Suppressor macrophage (primary cell): ENCODE data around the gene PDE3A.
A peak's percentile ranks its signal among the peaks of the same experiment; 100 is the strongest.

Experiments
- DNase-seq, 4 experiments: peaks; one replicate each; pipeline ENCODE4 v3.0.0-alpha.2; 2020 to 2022

The PDE3A gene

GRCh38 chr12:20424841-20425240 is 56.5 kb downstream of the PDE3A start:
- DNase-seq, result no peak

- DNase-seq, result no peak
These were observed 57.9 kb downstream of the PDE3A start for GRCh38 chr12:20426191-20426590.

GRCh38 chr12:20426957-20427356 is 58.6 kb downstream of the PDE3A start:
- DNase-seq, result no peak

- no peak for DNase-seq
These were observed 61.5 kb downstream of the PDE3A start for GRCh38 chr12:20429852-20430251.

- DNase-seq, result no peak
These were observed 64.0 kb downstream of the PDE3A start for GRCh38 chr12:20432290-20432689.

- DNase-seq, result no peak
These were observed 66.7 kb downstream of the PDE3A start for GRCh38 chr12:20434996-20435395.

- no peak for DNase-seq
These were observed 68.0 kb downstream of the PDE3A start for GRCh38 chr12:20436316-20436715.

GRCh38 chr12:20438299-20438779 is 70.0 kb downstream of the PDE3A start:
- no peak for DNase-seq

- peak; percentile 6 to 59 (median 32) for DNase-seq
These were observed 71.3 kb downstream of the PDE3A start for GRCh38 chr12:20439626-20440025.

GRCh38 chr12:20440408-20440807 is 72.1 kb downstream of the PDE3A start:
- DNase-seq, result peak in 2 of 4 experiments; percentile 25 to 38

- DNase-seq, result peak; percentile 40 to 74 (median 62)
These were observed 74.0 kb downstream of the PDE3A start for GRCh38 chr12:20442322-20442721.

- DNase-seq, result peak in 2 of 4 experiments; percentile 28 to 30
These were observed 74.9 kb downstream of the PDE3A start for GRCh38 chr12:20443255-20443654.

- DNase-seq, result no peak
These were observed 75.5 kb downstream of the PDE3A start for GRCh38 chr12:20443792-20444191.

- peak in 2 of 4 experiments; percentile 9 to 31 for DNase-seq
These were observed 76.3 kb downstream of the PDE3A start for GRCh38 chr12:20444595-20445170.

- no peak for DNase-seq
These were observed 77.3 kb downstream of the PDE3A start for GRCh38 chr12:20445687-20446086.

GRCh38 chr12:20446836-20447235 is 78.5 kb downstream of the PDE3A start:
- DNase-seq, result no peak

- no peak for DNase-seq
These were observed 80.4 kb downstream of the PDE3A start for GRCh38 chr12:20448781-20449180.

GRCh38 chr12:20450591-20451180 is 82.3 kb downstream of the PDE3A start:
- no peak for DNase-seq

- DNase-seq, result no peak
These were observed 83.4 kb downstream of the PDE3A start for GRCh38 chr12:20451761-20452160.

GRCh38 chr12:20452496-20453010 is 84.2 kb downstream of the PDE3A start:
- DNase-seq, result no peak

GRCh38 chr12:20453756-20454310 is 85.5 kb downstream of the PDE3A start:
- DNase-seq, result no peak

GRCh38 chr12:20455001-20455706 is 86.8 kb downstream of the PDE3A start:
- no peak for DNase-seq

- no peak for DNase-seq
These were observed 89.2 kb downstream of the PDE3A start for GRCh38 chr12:20457582-20457981.
